ENCODE results near the gene KRT78. TPM values are rescaled to one million over a fixed set of nuclear protein-coding genes. Genes with fewer than 3 reads are reported as not detected.
"Not testable (repeated sequence)": the region's sequence is repeated elsewhere in the genome, so short reads cannot be mapped to it uniquely, and the experiment has no call there.

The KRT78 gene
- total RNA-seq, 1 donor from 2014 or later: not detected

DNA sequence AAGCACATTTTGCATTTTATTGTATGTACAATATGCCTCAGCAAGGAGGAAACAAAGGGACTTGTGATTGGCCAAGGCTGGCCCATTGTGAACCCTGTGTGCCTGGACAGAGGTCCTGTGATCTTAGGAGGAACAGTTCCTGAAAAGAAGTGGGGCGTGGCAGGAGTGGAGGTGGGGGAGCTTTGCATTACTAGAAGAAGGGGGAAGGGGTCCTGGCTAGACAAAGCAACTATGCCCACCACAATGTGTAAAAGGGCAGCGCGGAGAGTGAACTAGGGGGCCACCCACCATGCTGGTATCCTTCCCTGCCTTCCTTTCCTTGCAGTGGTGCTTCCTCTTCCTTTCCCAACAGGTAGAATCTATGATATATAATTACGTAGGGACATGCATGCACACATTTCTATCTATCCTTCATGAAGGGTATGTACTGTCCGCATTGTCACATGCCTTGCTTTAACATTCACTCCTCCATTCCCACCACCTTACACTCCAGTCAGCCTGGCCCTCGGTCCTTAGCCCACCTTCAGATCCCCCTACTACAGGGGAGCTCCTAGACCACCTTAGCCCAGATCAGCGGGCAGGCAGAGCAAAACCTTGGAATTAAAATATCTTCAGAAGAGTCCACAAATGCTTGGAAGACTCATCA lies 43.5 kb upstream of the KRT78 start:
- intact Hi-C loops (cut with micrococcal nuclease): no loop called here
- H3K27ac Mint-ChIP-seq: no peak overlapping the region
- CTCF ChIA-PET: interaction anchor here (1.4 kb wide), 1 partner anchor 12 kb away, joined by 3 read pairs; no protein-coding TSS in a partner anchor

DNA sequence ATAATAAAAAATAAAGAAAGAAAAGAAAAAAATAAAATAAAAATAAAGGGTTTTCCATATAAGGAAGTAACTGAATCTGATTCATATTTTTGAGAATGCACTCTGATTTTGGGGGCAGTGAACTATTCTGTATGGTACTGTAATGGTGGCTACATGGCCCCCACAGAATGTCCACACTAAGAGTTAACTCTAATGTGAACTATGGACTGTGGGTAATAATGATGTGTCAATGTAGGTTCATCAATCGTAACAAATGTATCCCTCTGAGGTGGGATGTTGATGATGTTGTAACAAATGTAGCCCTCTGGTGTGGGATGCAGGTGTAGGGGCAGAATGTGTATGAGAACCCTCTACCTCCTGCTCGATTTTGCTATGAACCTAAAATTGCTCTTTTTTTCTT lies 42.2 kb upstream of the KRT78 start:
- Mint-ChIP-seq H3K9me3 (no peaks in the 10 kb centered on the region), H3K4me3 (no peak overlapping the region), H3K27me3 (peaks cover 21% of the 10 kb centered on the region), H3K27ac (no peak overlapping the region), H3K36me3 (ENCODE audit: low read depth) (no peaks in the 10 kb centered on the region), H3K4me1 (no peaks in the 10 kb centered on the region)
- ATAC-seq (ENCODE audit: low read depth): no peak
- CTCF ChIA-PET: no interaction called here
- POLR2A ChIA-PET: no interaction called here
- no peak for TF ChIP-seq CTCF (IDR thresholded peaks at IDR 0.05)
- no peak for DNase-seq
- intact Hi-C loops (cut with micrococcal nuclease): no loop called here

More for the DNA sequence above, 43.5 kb upstream of the KRT78 start:
- Mint-ChIP-seq H3K27me3 (peaks cover 28% of the 10 kb centered on the region), H3K36me3 (ENCODE audit: low read depth) (no peaks in the 10 kb centered on the region), H3K9me3 (no peaks in the 10 kb centered on the region), H3K4me1 (no peaks in the 10 kb centered on the region), H3K4me3 (no peak overlapping the region)
- DNase-seq: no peak
- POLR2A ChIA-PET: no interaction called here
- ATAC-seq (ENCODE audit: low read depth): no peak
- no peak for TF ChIP-seq CTCF (IDR thresholded peaks at IDR 0.05)

GRCh38 chr12:52890417-52890816 lies 41.6 kb upstream of the KRT78 start:
- no peaks in the 10 kb centered on the region for H3K9me3 Mint-ChIP-seq
- H3K4me3 Mint-ChIP-seq: no peak overlapping the region
- no peak for TF ChIP-seq CTCF (IDR thresholded peaks at IDR 0.05)
- ATAC-seq (ENCODE audit: low read depth) (no peak), DNase-seq (no peak)
- no peak overlapping the region for H3K27ac Mint-ChIP-seq
- no peaks in the 10 kb centered on the region for H3K36me3 Mint-ChIP-seq (ENCODE audit: low read depth)
- ChIA-PET CTCF (interaction anchor here (0.8 kb wide), 1 partner anchor 11 kb away, joined by 4 read pairs; no protein-coding TSS in a partner anchor), POLR2A (no interaction called here)
- peaks cover 21% of the 10 kb centered on the region for H3K27me3 Mint-ChIP-seq
- H3K4me1 Mint-ChIP-seq: no peaks in the 10 kb centered on the region
- intact Hi-C loops (cut with micrococcal nuclease): no loop called here

GRCh38 chr12:52884526-52885293 lies 35.9 kb upstream of the KRT78 start:
- intact Hi-C loops (cut with micrococcal nuclease): loop anchor here (1.0 to 2.0 kb wide), 2 partner anchors 97 to 214 kb away; no protein-coding TSS in a partner anchor
- DNase-seq (peak; percentile 66), ATAC-seq (ENCODE audit: low read depth) (peak; percentile 83)
- TF ChIP-seq CTCF (IDR thresholded peaks at IDR 0.05): peak; percentile 69
- Mint-ChIP-seq H3K36me3 (ENCODE audit: low read depth) (no peaks in the 10 kb centered on the region), H3K27ac (no peak overlapping the region), H3K4me3 (no peak overlapping the region), H3K4me1 (peaks cover 5% of the 10 kb centered on the region), H3K27me3 (peaks cover 31% of the 10 kb centered on the region), H3K9me3 (no peaks in the 10 kb centered on the region)
- ChIA-PET POLR2A (no interaction called here), CTCF (interaction anchor here (0.7 to 7.2 kb wide), 16 partner anchors 11 to 275 kb away, joined by 3 to 154 read pairs (median 4); no protein-coding TSS in a partner anchor)

DNA sequence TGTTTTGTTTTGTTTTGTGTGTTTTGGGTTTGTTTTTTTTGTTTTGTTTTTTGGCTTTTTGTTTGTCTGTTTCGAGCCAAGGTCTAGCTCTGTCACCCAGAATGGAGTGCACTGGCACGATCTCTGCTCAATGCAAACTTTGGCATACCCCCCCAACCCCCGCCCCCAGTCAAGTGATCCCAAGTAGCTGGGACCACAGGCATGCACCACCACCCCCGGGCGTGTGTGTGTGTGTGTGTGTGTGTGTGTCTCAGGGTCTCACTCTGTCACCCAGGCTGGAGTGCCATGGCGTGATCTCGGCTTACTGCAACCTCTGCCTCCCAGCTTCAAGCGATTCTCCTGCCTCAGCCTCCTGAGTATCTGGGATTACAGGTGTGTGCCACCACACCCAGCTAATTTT lies 31.7 kb upstream of the KRT78 start:
- intact Hi-C loops (cut with micrococcal nuclease); H3K4me3 Mint-ChIP-seq; H3K4me1 Mint-ChIP-seq; DNase-seq; H3K36me3 Mint-ChIP-seq (ENCODE audit: low read depth); H3K27ac Mint-ChIP-seq; ATAC-seq (ENCODE audit: low read depth); H3K9me3 Mint-ChIP-seq; POLR2A ChIA-PET: not testable (repeated sequence)
- peaks cover 18% of the 10 kb centered on the region for H3K27me3 Mint-ChIP-seq
- CTCF ChIA-PET: interaction anchor here (1.3 to 7.2 kb wide), 9 partner anchors 10 to 508 kb away, joined by 3 to 154 read pairs (median 6); no protein-coding TSS in a partner anchor

Data from activated B cell treated with CpG ODN at 0.5 μM for 24 hours (primary cell).